Mucosa of descending colon (tissue), 3 donors: Measurements from ENCODE around the gene SCMH1. TPM values are rescaled to one million over a fixed set of nuclear protein-coding genes. Genes with fewer than 3 reads are reported as not detected.

Experiments used
- ATAC-seq: fragments of 200-7000 bp; cut with Tn5 transposase; one replicate; pipeline ENCODE4 v1.9.1; 2020; ENCODE audit warnings: mild to moderate bottlenecking, moderate library complexity
- DNase-seq, 3 donors: peaks; one replicate each; pipeline ENCODE4 v3.0.0-alpha.2; 2020
- H3K36me3 ChIP-seq: fragments of 200-600 bp; one replicate; pipeline ENCODE4 v1.8.0; 2021; ENCODE audit warnings: low read depth, mild to moderate bottlenecking
- H3K4me1 ChIP-seq: fragments of 200-600 bp; one replicate; pipeline ENCODE4 v1.8.0; 2021; ENCODE audit warnings: low read depth, mild to moderate bottlenecking
- H3K4me3 ChIP-seq: fragments of 200-600 bp; one replicate; pipeline ENCODE4 v1.8.0; 2021; ENCODE audit warnings: mild to moderate bottlenecking
- H3K9me3 ChIP-seq: fragments of 200-600 bp; one replicate; pipeline ENCODE4 v1.8.0; 2021; ENCODE audit warnings: mild to moderate bottlenecking
- intact Hi-C, 2 donors: fragments of 100-400 bp; cut with DNase I in 1 of 2; cut with micrococcal nuclease in 1 of 2; formaldehyde crosslinking; loops; one replicate each; pipeline versions ENCODE4 v1.11.0 to v1.11.1; 2022; cut with DNase I, micrococcal nuclease
- total RNA-seq, 3 donors: library from RNA; stranded (reverse); fragmentation: NEBNext Ultra II Directional in 2 of 3; extraction: Animal tissue kit (Norgen Biotek cat#: 25700) in 2 of 3; gene quantifications; one replicate each; pipeline versions ENCODE4 v1.2.1 to v1.2.4, GENCODE V29; 2021 to 2023
- TF ChIP-seq, protein P1 (sequence below): fragments of 200-600 bp; IDR thresholded peaks from one replicate; pipeline ENCODE4 v1.8.0; 2022; ENCODE audit warnings: antibody characterized with exemption, mild to moderate bottlenecking
- donor health status: DM: no; HTN: no; CAD: no; lungs with moderate emphysema.
- donor health status: DM: no; HTN: no; CAD: no.
- donor health status: DM: no; HTN: yes; CAD: no.

The SCMH1 gene
- total RNA-seq, 3 donors from 2014 or later, result 25.1 to 66.9 (median 35.6) TPM

DNA sequence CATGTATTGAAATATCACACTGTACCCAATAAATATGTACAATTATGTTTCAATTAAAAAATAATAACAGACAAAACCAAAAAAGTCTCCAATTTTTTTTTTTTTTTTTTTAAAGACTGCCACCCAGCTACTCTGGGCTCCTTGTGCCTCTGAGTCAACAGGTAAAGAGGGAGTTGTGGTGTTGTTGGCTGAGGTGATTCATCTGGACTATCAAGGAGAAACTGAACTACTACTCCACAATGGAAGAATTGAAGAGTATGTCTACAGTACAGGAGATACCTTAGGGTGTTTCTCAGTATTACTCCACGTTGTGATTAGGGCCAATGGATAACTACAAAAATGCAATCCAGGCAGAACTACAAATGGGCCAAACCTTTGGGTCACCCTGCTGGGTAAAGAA, 67.9 kb downstream of the SCMH1 start:
- DNase-seq, result no peak
- intact Hi-C loops, result no loop called here

DNA sequence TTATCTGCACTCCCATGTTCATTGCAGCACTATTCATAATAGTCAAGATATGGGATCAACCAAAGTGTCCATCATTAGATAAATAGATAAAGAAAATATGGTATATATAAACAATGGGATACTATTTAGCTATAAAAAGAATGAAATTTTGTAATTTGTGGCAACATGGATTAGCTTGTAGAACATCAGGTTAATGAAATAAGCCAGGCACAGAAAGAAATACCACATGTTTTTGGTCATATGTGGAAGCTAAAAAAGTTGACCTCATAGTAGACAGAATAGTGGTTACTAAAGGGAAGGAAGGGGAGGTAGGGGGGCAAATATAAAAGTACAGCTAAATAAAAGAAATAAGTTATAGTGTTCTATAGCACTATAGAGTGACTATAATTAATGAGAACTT, 68.5 kb downstream of the SCMH1 start:
- intact Hi-C loops, result no loop called here

More for the DNA sequence above, 67.9 kb downstream of the SCMH1 start:
- TF ChIP-seq, protein P1, sequence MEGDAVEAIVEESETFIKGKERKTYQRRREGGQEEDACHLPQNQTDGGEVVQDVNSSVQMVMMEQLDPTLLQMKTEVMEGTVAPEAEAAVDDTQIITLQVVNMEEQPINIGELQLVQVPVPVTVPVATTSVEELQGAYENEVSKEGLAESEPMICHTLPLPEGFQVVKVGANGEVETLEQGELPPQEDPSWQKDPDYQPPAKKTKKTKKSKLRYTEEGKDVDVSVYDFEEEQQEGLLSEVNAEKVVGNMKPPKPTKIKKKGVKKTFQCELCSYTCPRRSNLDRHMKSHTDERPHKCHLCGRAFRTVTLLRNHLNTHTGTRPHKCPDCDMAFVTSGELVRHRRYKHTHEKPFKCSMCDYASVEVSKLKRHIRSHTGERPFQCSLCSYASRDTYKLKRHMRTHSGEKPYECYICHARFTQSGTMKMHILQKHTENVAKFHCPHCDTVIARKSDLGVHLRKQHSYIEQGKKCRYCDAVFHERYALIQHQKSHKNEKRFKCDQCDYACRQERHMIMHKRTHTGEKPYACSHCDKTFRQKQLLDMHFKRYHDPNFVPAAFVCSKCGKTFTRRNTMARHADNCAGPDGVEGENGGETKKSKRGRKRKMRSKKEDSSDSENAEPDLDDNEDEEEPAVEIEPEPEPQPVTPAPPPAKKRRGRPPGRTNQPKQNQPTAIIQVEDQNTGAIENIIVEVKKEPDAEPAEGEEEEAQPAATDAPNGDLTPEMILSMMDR, result no peak
- no peaks in the 10 kb centered on the region for H3K4me1 ChIP-seq
- peaks cover 8% of the 10 kb centered on the region for H3K9me3 ChIP-seq
- no peak overlapping the region for H3K4me3 ChIP-seq
- no peak for ATAC-seq
- H3K36me3 ChIP-seq, result no peaks in the 10 kb centered on the region

DNA sequence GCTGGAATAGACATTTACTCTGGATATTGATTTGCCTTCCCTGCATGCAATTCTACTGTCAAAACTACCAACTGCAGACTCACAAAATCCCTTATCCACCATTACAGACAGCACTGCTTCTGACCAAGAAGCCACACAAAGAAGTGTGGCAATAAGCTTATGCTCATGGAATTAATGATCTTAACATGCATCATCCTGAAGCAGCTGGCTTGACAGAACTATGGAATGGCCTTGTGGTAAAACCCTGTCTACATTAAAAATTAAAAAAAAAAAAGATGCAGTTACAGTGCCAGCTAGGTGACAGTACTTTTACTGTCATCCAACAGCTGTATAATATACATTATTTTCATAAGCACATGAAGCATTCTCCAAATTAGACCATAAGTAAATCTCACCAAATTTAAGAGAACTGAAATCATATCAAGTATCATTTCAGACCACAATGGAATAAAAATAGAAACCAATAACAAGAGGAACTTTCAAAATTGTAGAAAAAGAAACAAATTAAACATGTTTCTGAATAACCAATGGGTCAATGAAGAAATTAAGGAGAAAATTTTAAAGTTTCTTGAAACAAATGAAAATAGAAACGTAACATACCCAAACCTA, 70.7 kb downstream of the SCMH1 start:
- no peak overlapping the region for H3K4me3 ChIP-seq
- H3K36me3 ChIP-seq, result no peaks in the 10 kb centered on the region
- ATAC-seq (no peak), DNase-seq (no peak)
- H3K4me1 ChIP-seq, result no peaks in the 10 kb centered on the region
- intact Hi-C loops, result no loop called here
- peaks cover 18% of the 10 kb centered on the region for H3K9me3 ChIP-seq
- TF ChIP-seq, protein P1, result no peak

More for the DNA sequence above, 68.5 kb downstream of the SCMH1 start:
- no peak overlapping the region for H3K4me3 ChIP-seq
- no peaks in the 10 kb centered on the region for H3K4me1 ChIP-seq
- H3K9me3 ChIP-seq, result peaks cover 11% of the 10 kb centered on the region
- ATAC-seq (no peak), DNase-seq (no peak)
- TF ChIP-seq, protein P1, result no peak
- H3K36me3 ChIP-seq, result no peaks in the 10 kb centered on the region

DNA sequence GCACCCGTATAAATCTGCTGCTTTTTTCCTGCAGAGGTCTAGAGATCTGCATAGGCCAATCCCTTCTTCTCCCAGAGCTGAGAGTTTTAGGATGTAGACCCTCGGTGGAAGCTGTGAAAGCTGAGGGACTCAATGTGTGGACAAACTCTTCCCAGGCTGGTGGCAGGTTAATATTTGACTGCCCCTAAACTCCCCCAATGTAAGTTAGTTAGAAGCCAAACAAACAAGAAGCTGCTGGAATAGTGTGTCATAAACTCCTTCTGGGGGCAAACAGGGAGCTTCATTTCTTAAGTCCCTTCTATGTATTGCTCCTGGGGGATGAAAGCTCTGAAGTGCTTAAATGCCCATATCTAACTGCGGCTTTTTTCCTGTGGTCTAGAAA, 72.3 kb downstream of the SCMH1 start:
- DNase-seq (no peak), ATAC-seq (no peak)
- intact Hi-C loops, result no loop called here

DNA sequence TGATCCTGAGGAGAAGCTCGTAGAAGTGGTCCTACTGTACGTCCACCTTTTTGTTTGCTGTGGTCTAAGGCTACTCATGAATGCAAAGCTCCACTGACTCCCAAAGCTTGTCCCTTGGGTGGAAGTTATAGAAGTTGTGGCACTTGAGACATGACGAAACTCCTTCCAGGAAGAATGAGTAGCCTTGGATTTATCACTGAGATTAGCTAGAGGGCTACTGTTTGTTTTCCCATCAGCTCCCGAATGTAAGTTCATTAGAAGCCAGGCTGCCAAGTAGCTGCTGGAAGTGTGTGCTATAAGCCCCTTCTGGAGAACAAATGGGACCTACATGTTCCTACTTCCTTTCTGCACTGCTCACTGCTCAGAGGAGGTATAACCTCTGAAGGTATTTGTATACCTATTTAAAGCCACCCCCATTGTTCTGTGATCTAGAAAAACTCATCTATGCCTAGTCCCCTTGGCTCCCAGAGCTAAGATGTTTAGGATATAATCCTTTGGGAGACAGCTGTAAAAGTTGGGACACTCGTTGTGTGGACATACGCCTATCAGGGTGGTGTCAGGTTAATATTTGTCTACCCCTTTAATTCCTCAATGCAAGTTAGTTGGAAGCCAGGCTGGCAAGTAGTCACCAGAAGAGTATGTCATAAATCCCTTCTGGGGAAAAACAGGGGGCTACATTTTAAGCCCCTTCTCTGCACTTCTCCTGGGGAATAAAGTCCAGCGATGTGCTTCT, 72.9 kb downstream of the SCMH1 start:
- no peak for ATAC-seq
- H3K36me3 ChIP-seq, result no peaks in the 10 kb centered on the region
- no peak overlapping the region for H3K4me3 ChIP-seq
- peaks cover 18% of the 10 kb centered on the region for H3K9me3 ChIP-seq
- intact Hi-C loops, result no loop called here
- DNase-seq, result no peak
- no peaks in the 10 kb centered on the region for H3K4me1 ChIP-seq
- TF ChIP-seq, protein P1, result no peak

More for the DNA sequence above, 72.3 kb downstream of the SCMH1 start:
- TF ChIP-seq, protein P1, result no peak
- H3K9me3 ChIP-seq, result peaks cover 18% of the 10 kb centered on the region
- no peaks in the 10 kb centered on the region for H3K36me3 ChIP-seq
- no peak overlapping the region for H3K4me3 ChIP-seq
- no peaks in the 10 kb centered on the region for H3K4me1 ChIP-seq
